ENCODE results near the gene FAM240A.

DNA sequence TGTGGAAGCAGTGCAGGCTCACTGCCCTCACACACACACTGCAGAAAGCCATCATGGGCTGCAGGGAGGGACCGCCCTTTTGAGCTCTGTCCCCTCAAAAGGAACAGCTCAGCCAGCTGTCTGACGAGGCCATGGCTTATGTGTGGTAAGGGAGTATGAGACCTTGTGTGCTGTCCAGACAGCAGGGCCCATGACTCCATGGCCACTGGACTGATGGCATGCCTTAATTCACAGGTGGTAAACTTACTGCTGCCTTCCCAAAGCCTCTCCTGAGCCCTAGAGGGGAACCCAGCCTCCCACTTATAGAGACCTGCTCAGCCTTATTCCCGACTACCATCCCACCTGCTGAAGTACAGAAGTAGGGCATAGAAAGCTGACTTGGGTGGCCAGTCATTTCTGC lies 5.6 kb downstream of the FAM240A start:
- TF ChIP-seq, protein P1, sequence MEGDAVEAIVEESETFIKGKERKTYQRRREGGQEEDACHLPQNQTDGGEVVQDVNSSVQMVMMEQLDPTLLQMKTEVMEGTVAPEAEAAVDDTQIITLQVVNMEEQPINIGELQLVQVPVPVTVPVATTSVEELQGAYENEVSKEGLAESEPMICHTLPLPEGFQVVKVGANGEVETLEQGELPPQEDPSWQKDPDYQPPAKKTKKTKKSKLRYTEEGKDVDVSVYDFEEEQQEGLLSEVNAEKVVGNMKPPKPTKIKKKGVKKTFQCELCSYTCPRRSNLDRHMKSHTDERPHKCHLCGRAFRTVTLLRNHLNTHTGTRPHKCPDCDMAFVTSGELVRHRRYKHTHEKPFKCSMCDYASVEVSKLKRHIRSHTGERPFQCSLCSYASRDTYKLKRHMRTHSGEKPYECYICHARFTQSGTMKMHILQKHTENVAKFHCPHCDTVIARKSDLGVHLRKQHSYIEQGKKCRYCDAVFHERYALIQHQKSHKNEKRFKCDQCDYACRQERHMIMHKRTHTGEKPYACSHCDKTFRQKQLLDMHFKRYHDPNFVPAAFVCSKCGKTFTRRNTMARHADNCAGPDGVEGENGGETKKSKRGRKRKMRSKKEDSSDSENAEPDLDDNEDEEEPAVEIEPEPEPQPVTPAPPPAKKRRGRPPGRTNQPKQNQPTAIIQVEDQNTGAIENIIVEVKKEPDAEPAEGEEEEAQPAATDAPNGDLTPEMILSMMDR (conservative IDR thresholded peaks at IDR 0.05; ENCODE audit: low read depth, low read length) = no peak
- TF ChIP-seq EZH2 (IDR thresholded peaks at IDR 0.05; ENCODE audit: borderline replicate concordance, low read depth, low read length, poor library complexity, severe bottlenecking) = no peak

All from A673 (cell line).